ENCODE measurements around the gene SLC44A4. TPM values are rescaled to one million over a fixed set of nuclear protein-coding genes. Genes with fewer than 3 reads are reported as not detected.
"Not testable (repeated sequence)": the region's sequence is repeated elsewhere in the genome, so short reads cannot be mapped to it uniquely, and the experiment has no call there.

SLC44A4 gene
- total and polyA plus RNA-seq, 9 donors = 0.12 to 8.9 (median 0.25) TPM

DNA sequence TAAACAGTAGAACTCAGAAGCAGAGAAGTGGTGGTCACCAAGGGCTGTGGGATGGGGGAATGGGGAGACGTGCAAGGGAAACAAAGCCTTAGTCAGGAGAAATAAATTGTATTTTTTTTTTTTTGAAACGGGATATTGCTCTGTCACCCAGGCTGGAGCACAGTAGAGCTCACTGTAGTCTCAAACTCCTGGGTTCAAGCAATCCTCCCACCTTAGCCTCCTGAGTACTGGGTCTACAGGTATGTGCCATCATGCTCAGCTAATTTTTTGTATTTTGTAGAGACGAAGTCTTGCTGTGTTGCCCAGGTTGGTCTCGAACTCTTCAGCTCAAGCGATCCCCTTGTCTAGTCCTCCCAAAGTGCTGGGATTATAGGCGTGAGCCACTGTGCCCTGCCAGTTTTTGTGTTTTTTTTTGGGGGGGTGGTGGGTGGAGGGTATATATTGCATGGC is 47.9 kb downstream of the SLC44A4 start:
- Histone ChIP-seq H3K27ac (ENCODE audit: low read length) (peak overlapping the region; percentile 78), H3K4me3 (ENCODE audit: low read length) (peak overlapping the region; percentile 45), H3K27me3 (ENCODE audit: control insufficient read depth, insufficient read depth, low read length) (no peaks in the 10 kb centered on the region), H3K4me1 (ENCODE audit: control insufficient read depth, insufficient read depth, low read length) (peaks cover 28% of the 10 kb centered on the region), H3K36me3 (ENCODE audit: control insufficient read depth, insufficient read depth, low read length) (peaks cover 4% of the 10 kb centered on the region), H3K9me3 (replicated peaks; ENCODE audit: control insufficient read depth, low read depth, low read length) (no peaks in the 10 kb centered on the region)
- WGBS (ENCODE audit: insufficient coverage) = 83% methylated on average over 3 of the region's 6 CpGs
- no peak for DNase-seq

DNA sequence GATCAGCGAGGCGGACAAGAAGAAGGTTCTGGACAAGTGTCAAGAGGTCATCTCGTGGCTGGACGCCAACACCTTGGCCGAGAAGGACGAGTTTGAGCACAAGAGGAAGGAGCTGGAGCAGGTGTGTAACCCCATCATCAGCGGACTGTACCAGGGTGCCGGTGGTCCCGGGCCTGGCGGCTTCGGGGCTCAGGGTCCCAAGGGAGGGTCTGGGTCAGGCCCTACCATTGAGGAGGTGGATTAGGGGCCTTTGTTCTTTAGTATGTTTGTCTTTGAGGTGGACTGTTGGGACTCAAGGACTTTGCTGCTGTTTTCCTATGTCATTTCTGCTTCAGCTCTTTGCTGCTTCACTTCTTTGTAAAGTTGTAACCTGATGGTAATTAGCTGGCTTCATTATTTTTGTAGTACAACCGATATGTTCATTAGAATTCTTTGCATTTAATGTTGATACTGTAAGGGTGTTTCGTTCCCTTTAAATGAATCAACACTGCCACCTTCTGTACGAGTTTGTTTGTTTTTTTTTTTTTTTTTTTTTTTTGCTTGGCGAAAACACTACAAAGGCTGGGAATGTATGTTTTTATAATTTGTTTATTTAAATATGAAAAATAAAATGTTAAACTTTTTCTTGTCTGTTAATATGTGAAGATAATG is 49.0 kb downstream of the SLC44A4 start:
- WGBS (ENCODE audit: insufficient coverage) = 0% methylated on average over 3 of the region's 15 CpGs

DNA sequence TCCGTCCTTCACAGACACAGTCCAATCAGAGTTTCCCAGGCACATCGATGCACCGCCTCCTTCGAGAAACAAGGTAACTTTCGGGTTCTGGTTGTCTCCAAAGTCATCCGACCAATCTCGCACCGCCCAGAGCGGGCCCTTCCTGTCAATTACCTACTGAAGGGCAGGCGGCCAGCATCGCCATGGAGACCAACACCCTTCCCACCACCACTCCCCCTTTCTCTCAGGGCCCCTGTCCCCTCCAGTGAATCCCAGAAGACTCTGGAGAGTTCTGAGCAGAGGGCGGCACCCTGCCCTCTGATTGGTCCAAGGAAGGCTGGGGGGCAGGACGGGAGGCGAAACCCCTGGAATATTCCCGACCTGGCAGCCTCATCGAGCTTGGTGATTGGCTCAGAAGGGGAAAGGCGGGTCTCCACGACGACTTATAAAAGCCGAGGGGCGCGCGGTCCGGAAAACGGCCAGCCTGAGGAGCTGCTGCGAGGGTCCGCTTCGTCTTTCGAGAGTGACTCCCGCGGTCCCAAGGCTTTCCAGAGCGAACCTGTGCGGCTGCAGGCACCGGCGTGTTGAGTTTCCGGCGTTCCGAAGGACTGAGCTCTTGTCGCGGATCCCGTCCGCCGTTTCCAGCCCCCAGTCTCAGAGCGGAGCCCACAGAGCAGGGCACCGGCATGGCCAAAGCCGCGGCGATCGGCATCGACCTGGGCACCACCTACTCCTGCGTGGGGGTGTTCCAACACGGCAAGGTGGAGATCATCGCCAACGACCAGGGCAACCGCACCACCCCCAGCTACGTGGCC is 51.3 kb downstream of the SLC44A4 start, which contains the start of gene HSPA1B:
TSS of gene HSPA1B (plus strand) at position 453 of the 794 bp plus-strand sequence. CDS start at position 666, 213 bp downstream.
- peaks cover 19% of the 10 kb centered on the region for H3K4me1 ChIP-seq (ENCODE audit: control insufficient read depth, insufficient read depth, low read length)
- DNase-seq = peak; percentile 100
- no peaks in the 10 kb centered on the region for H3K27me3 ChIP-seq (ENCODE audit: control insufficient read depth, insufficient read depth, low read length)
- WGBS (ENCODE audit: insufficient coverage) = under 1% methylated on average over 40 of the region's 56 CpGs
- peak within 1 kb of the TSS; percentile 98 for H3K27ac ChIP-seq (ENCODE audit: low read length)
- peak within 1 kb of the TSS; percentile 59 for H3K4me3 ChIP-seq (ENCODE audit: low read length)
- H3K9me3 ChIP-seq (replicated peaks; ENCODE audit: control insufficient read depth, low read depth, low read length) = no peaks in the 10 kb centered on the region
- peaks cover 3% of the 10 kb centered on the region for H3K36me3 ChIP-seq (ENCODE audit: control insufficient read depth, insufficient read depth, low read length)

More for the DNA sequence above, 49.0 kb downstream of the SLC44A4 start:
- Histone ChIP-seq H3K4me1 (ENCODE audit: control insufficient read depth, insufficient read depth, low read length) (peaks cover 22% of the 10 kb centered on the region), H3K9me3 (replicated peaks; ENCODE audit: control insufficient read depth, low read depth, low read length) (no peaks in the 10 kb centered on the region), H3K27me3 (ENCODE audit: control insufficient read depth, insufficient read depth, low read length) (no peaks in the 10 kb centered on the region), H3K36me3 (ENCODE audit: control insufficient read depth, insufficient read depth, low read length) (peaks cover 3% of the 10 kb centered on the region), H3K27ac (ENCODE audit: low read length) (peak overlapping the region; percentile 78), H3K4me3 (ENCODE audit: low read length) (peak overlapping the region; percentile 45)
- peak; percentile 78 for DNase-seq

DNA sequence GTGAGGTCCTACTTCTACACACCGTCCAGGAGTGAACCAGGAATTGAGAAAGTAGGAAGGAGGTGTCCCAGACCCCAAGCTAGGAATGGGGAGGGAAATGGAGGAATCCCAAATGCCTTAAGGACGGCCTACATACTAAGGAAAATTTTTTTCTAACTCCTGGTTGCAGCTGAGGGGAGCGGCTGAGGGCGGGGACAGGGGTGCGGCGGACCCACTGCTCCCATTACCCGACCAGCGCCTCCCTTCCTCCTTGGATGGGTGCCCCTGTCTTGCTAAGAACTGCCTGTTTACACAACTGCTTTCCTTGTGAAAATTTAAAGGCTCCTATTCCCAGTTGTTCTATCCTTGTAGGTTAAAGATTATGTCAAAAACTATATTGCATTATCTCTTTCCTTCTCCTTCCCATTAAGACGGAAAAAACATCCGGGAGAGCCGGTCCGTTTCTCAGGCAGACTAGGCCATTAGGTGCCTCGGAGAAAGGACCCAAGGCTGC is 52.0 kb downstream of the SLC44A4 start:
- no peaks in the 10 kb centered on the region for H3K9me3 ChIP-seq (replicated peaks; ENCODE audit: control insufficient read depth, low read depth, low read length)
- H3K4me3 ChIP-seq (ENCODE audit: low read length) = peak overlapping the region; percentile 59
- no peaks in the 10 kb centered on the region for H3K27me3 ChIP-seq (ENCODE audit: control insufficient read depth, insufficient read depth, low read length)
- WGBS (ENCODE audit: insufficient coverage) = 0% methylated on average over 5 of the region's 13 CpGs
- peak overlapping the region; percentile 98 for H3K27ac ChIP-seq (ENCODE audit: low read length)
- H3K36me3 ChIP-seq (ENCODE audit: control insufficient read depth, insufficient read depth, low read length) = peaks cover 3% of the 10 kb centered on the region
- DNase-seq = peak; percentile 97
- peaks cover 22% of the 10 kb centered on the region for H3K4me1 ChIP-seq (ENCODE audit: control insufficient read depth, insufficient read depth, low read length)

DNA sequence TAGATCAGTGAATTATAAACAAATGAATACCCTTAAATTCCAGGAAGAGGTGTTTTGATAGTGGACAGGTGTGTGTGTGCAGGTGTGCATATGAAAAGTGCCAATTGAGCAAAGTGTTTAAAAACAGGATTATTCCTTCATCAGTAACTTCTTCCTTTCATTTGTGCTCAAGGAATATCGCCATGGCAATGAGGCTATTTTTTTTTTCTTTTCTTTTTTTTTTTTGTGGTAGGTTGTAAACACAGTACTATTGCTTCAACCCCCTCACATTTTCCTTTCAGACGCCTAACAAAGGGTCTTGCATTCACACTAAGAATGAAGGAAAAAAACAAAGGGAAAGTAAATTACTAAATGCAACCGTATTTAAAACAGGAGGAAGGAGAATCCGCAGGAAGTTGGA is 53.2 kb downstream of the SLC44A4 start:
- Histone ChIP-seq H3K27ac (ENCODE audit: low read length) (peak overlapping the region; percentile 98), H3K4me3 (ENCODE audit: low read length) (no peak overlapping the region)

DNA sequence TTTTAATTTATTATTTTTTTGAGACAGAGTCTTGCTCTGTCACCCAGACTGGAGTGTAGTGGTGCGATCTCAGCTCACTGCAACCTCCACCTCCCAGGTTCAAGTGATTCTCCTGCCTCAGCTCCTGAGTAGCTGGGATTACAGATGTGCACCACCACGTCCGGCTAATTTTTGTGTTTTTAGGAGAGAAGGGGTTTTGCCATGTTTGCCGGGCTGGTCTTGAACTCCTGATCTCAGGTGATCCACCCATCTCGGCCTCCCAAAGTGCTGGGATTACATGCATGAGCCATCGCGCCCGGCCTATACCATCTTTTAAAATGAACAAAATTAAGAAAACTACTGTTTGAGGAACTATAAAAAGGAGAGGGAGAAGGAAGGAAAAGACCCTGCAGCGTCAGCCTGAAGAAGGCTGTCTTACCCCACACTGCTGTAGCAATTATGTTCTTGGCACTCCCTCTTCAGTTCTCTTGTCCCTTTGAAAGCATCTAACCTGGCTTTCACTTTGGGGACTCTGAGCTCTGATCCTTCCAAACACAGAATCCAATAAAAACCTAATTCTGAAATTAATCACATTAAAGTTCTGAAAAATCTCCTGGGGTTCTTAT is 55.1 kb downstream of the SLC44A4 start:
- H3K4me3 ChIP-seq (ENCODE audit: low read length); DNase-seq; H3K27ac ChIP-seq (ENCODE audit: low read length); H3K27me3 ChIP-seq (ENCODE audit: control insufficient read depth, insufficient read depth, low read length); H3K36me3 ChIP-seq (ENCODE audit: control insufficient read depth, insufficient read depth, low read length); H3K9me3 ChIP-seq (replicated peaks; ENCODE audit: control insufficient read depth, low read depth, low read length): not testable (repeated sequence)
- peaks cover 26% of the 10 kb centered on the region for H3K4me1 ChIP-seq (ENCODE audit: control insufficient read depth, insufficient read depth, low read length)
- WGBS (ENCODE audit: insufficient coverage) = no CpG with 5 or more reads among the region's 9 CpGs

More for the DNA sequence above, 53.2 kb downstream of the SLC44A4 start:
- Histone ChIP-seq H3K4me1 (ENCODE audit: control insufficient read depth, insufficient read depth, low read length) (peaks cover 23% of the 10 kb centered on the region), H3K9me3 (replicated peaks; ENCODE audit: control insufficient read depth, low read depth, low read length) (no peaks in the 10 kb centered on the region), H3K27me3 (ENCODE audit: control insufficient read depth, insufficient read depth, low read length) (no peaks in the 10 kb centered on the region), H3K36me3 (ENCODE audit: control insufficient read depth, insufficient read depth, low read length) (no peaks in the 10 kb centered on the region)
- no peak for DNase-seq
- no CpG with 5 or more reads among the region's 4 CpGs for WGBS (ENCODE audit: insufficient coverage)

DNA sequence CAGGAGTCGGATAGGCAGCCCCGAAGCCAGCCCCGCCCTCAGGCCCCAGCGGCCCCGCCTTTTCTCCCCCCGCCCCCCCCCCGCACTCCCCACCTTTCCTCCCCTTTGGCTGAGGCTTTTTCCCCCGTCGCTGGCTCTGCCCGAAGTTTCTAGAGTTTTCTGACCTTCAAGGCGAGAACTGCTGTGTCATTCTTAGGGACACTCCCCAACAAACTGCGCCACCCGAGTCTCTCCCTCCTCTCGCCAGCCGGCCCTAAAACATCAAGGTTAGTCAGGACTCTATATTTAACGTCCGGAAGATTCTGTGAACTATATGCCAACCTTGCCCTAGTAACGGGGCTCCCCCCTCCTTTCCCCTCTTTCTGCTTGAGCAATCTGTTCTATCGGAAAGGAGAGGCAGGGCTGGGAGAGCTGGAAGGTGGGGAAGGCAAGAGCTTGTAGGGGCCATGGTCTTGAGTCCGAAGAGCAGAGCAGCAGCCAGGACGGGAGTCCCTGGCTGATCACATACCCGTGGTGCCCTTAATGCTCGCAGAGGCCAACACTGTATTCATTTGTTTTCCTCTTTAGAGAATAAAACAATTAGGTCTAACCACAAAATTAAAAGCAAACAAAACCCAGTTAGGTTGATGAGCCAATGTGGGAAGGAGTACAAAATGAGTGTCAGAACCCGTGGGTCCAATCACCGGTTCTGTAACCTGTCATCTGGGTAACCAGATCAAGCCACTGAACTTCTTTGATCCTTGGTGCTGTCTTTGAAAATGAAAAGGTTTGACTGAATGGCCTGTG is 56.6 kb downstream of the SLC44A4 start:
- H3K4me3 ChIP-seq (ENCODE audit: low read length) = peak overlapping the region; percentile 69

DNA sequence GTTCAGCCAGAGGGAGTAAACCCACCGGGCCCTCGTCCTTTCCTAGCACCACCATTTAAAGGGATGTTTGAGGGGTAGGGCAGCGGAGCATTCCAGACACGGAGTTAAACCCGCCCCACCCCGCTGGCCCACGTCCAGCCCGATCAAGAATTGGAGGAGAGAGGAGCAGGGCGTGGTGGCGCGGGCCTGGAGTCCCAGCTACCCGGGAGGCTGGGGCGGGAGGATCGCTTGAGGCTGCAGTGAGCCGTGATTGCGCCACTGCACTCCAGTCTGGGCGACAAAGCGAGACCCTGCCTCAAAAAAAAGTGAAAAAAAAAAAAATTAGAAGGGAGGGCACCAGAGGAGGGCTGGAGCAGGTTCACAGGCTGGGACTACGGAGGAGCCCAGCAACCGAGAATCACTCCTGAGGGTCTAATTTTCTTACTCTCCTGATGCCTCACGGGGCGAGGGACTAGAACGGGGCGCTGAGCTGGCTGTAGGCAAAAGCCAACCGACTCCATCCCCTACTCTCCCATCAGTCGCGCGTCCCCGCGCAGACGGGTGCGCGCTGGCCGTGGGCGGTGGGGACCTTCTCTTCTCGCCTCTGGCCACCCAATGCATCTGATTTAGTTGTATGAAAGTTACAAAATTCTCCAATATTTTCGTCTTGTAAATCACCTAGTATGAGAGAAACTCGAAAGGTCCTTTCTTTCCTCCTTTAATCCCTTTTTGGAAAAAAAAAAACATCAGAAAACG is 57.3 kb downstream of the SLC44A4 start:
- 6% methylated on average over 19 of the region's 39 CpGs for WGBS (ENCODE audit: insufficient coverage)
- Histone ChIP-seq H3K4me3 (ENCODE audit: low read length) (peak overlapping the region; percentile 69), H3K4me1 (ENCODE audit: control insufficient read depth, insufficient read depth, low read length) (peaks cover 33% of the 10 kb centered on the region), H3K9me3 (replicated peaks; ENCODE audit: control insufficient read depth, low read depth, low read length) (no peaks in the 10 kb centered on the region), H3K36me3 (ENCODE audit: control insufficient read depth, insufficient read depth, low read length) (no peaks in the 10 kb centered on the region), H3K27me3 (ENCODE audit: control insufficient read depth, insufficient read depth, low read length) (no peaks in the 10 kb centered on the region), H3K27ac (ENCODE audit: low read length) (peak overlapping the region; percentile 96)
- DNase-seq = peak; percentile 55

More for the DNA sequence above, 56.6 kb downstream of the SLC44A4 start:
- WGBS (ENCODE audit: insufficient coverage) = 7% methylated on average over 11 of the region's 25 CpGs
- H3K27me3 ChIP-seq (ENCODE audit: control insufficient read depth, insufficient read depth, low read length) = no peaks in the 10 kb centered on the region
- H3K27ac ChIP-seq (ENCODE audit: low read length) = peak overlapping the region; percentile 96
- H3K36me3 ChIP-seq (ENCODE audit: control insufficient read depth, insufficient read depth, low read length) = no peaks in the 10 kb centered on the region
- H3K9me3 ChIP-seq (replicated peaks; ENCODE audit: control insufficient read depth, low read depth, low read length) = no peaks in the 10 kb centered on the region
- H3K4me1 ChIP-seq (ENCODE audit: control insufficient read depth, insufficient read depth, low read length) = peaks cover 37% of the 10 kb centered on the region
- peak; percentile 91 for DNase-seq

DNA sequence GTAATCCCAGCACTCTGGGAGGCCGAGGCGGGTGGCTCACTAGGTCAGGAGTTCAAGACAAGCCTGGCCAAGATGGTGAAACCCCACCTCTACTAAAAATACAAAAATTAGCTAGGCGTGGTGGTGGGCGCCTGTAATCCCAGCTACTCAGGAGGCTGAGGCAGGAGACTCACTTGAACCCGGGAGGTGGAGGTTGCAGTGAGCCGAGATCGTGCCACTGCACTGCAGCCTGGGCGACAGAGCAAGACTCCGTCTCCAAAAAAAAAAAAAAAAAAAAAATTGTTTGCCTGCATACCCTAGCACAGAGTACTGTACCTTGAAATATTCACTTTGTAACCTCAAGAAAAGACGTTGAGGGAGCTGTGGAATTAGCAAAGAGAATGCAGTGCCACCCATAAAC is 58.4 kb downstream of the SLC44A4 start:
- no CpG with 5 or more reads among the region's 10 CpGs for WGBS (ENCODE audit: insufficient coverage)
- not testable (repeated sequence) for H3K36me3 ChIP-seq (ENCODE audit: control insufficient read depth, insufficient read depth, low read length); H3K4me3 ChIP-seq (ENCODE audit: low read length); DNase-seq; H3K27me3 ChIP-seq (ENCODE audit: control insufficient read depth, insufficient read depth, low read length); H3K9me3 ChIP-seq (replicated peaks; ENCODE audit: control insufficient read depth, low read depth, low read length); H3K27ac ChIP-seq (ENCODE audit: low read length)
- peaks cover 31% of the 10 kb centered on the region for H3K4me1 ChIP-seq (ENCODE audit: control insufficient read depth, insufficient read depth, low read length)

All from muscle of leg (tissue), 11 donors.